Measurements from ENCODE around the gene FAM118A. TPM values are rescaled to one million over a fixed set of nuclear protein-coding genes. Genes with fewer than 3 reads are reported as not detected.

FAM118A gene
- total and polyA plus RNA-seq, 2 experiments from 2014 or later, result 11.9 to 20.3 TPM

GRCh38 chr22:45337536-45337935 lies 27.8 kb downstream of the FAM118A start (continued):
- TF ChIP-seq ETS1 (IDR thresholded peaks at IDR 0.05) (no peak), ZNF331 (CRISPR knock-in tag; IDR thresholded peaks at IDR 0.05; ENCODE audit: low read depth) (no peak), NANOG (IDR thresholded peaks at IDR 0.05; ENCODE audit: borderline replicate concordance) (no peak), CREB1 (CRISPR knock-in tag; IDR thresholded peaks at IDR 0.05; ENCODE audit: low read depth) (no peak)

- Mint-ChIP-seq H3K36me3 (ENCODE audit: low read depth) (peaks cover 36% of the 10 kb centered on the region), H3K9me3 (no peaks in the 10 kb centered on the region), H3K4me1 (no peaks in the 10 kb centered on the region), H3K27me3 (ENCODE audit: insufficient read depth, low read depth, poor library complexity) (peaks cover 2% of the 10 kb centered on the region), H3K4me3 (no peak overlapping the region), H3K27ac (no peak overlapping the region)
- peaks cover 3% of the 10 kb centered on the region; the same call in 1 of the 2 replicates for H4K20me1 ChIP-seq (replicated peaks; ENCODE audit: insufficient read depth)
- no peaks in the 10 kb centered on the region for H3K4me1 ChIP-seq (ENCODE audit: insufficient read depth)
- H2AFZ ChIP-seq, result no peak overlapping the region
- H3K36me3 ChIP-seq (ENCODE audit: insufficient read depth), result 0 out of 2 replicates have a peak, but pooled peaks cover 15% of the 10 kb centered on the region
- H3K4me2 ChIP-seq, result no peak overlapping the region
- DNase-seq (ENCODE audit: low spot score), result no peak
- no peak overlapping the region for H3K4me3 ChIP-seq
- H3K79me2 ChIP-seq (replicated peaks; ENCODE audit: insufficient read depth), result no peaks in the 10 kb centered on the region
- no peaks in the 10 kb centered on the region for H3F3A ChIP-seq (replicated peaks; ENCODE audit: low read depth)
- no peak for ATAC-seq
- H3K27ac ChIP-seq (ENCODE audit: low read depth), result no peak overlapping the region
- H3K27me3 ChIP-seq (ENCODE audit: insufficient read depth), result no peaks in the 10 kb centered on the region
- H3K9me2 ChIP-seq (ENCODE audit: insufficient read depth), result no peaks in the 10 kb centered on the region
- TF ChIP-seq STAT1 (IDR thresholded peaks at IDR 0.05; ENCODE audit: unreplicated experiment), result no peak
- no peak for TF ChIP-seq REST (IDR thresholded peaks at IDR 0.05; ENCODE audit: unreplicated experiment)
- TF ChIP-seq CTCF (conservative IDR thresholded peaks at IDR 0.05; ENCODE audit: low read depth in 2 of 2), result 0 out of 4 replicates have a peak, but pooled peaks of 1 of the 2 experiments have one; percentile 3
- TF ChIP-seq EZH2 (IDR thresholded peaks at IDR 0.05; ENCODE audit: low read depth, unreplicated experiment), result no peak
These were observed 29.1 kb downstream of the FAM118A start for GRCh38 chr22:45338795-45339194.
